ENCODE results near the gene NARS2.
"Not testable (repeated sequence)": the region's sequence is repeated elsewhere in the genome, so short reads cannot be mapped to it uniquely, and the experiment has no call there.

NARS2 gene

DNA sequence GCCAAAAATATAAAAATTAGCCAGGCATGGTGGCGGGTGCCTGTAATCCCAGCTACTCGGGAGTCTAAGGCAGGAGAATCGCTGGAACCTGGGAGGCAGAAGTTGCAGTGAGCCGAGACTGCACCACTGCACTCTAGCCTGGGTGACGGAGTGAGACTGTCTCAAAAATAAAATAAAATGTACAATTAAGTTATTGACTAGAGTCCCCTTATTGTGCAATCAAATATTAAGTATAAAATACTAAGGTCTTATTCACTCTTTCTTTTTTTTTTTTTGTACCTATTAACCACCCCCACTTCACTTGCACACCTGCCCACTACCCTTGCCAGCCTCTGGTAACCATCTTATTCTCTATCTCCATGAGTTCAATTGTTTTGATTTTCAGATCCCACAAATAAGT, 61.6 kb downstream of the NARS2 start:
- intact Hi-C loops (cut with DNase I); DNase-seq: not testable (repeated sequence)

GRCh38 chr11:78510597-78510996, 64.1 kb downstream of the NARS2 start:
- intact Hi-C loops (cut with DNase I), result no loop called here
- no peak for DNase-seq

GRCh38 chr11:78510025-78510596, 64.6 kb downstream of the NARS2 start:
- DNase-seq, result no peak
- intact Hi-C loops (cut with DNase I), result no loop called here

DNA sequence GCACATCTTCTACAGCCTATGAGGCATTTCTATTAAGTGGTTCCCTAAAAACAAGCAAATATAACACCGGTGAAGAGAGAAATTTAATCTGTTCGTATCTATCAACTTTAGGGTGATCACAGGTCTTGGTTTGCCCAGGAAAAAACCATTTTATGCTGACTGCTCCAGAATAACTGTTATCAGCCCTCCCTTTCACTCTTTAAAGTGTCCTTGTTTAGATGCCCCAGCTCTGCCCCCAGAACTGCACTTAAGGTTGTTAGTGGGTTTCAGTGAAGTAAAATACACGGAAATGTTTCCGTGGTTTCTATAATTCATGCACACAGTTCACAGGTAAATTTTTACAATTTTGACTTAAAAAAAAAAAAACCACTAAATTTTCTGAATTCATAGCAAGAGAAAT, 70.0 kb downstream of the NARS2 start:
- intact Hi-C loops (cut with DNase I), result no loop called here
- DNase-seq, result no peak

DNA sequence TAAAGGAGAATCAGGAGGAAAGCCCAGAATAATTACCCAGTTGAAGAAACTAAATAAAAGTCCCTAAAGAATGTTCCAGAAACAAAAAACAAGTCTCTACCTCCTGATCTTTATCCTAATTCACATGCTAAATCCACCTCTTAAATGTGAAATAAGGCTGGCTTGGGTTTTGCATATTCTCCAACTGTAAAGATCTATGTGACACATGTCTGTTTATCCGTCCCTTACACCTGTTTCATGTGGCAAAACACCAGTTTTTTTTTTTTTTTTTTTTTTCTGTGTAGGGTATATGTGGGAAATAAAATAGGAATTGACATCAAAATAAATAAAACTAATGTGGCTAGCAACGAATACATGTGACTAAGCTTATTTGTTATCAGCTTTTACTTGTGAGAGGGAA, 70.5 kb downstream of the NARS2 start:
- intact Hi-C loops (cut with DNase I), result no loop called here

DNA sequence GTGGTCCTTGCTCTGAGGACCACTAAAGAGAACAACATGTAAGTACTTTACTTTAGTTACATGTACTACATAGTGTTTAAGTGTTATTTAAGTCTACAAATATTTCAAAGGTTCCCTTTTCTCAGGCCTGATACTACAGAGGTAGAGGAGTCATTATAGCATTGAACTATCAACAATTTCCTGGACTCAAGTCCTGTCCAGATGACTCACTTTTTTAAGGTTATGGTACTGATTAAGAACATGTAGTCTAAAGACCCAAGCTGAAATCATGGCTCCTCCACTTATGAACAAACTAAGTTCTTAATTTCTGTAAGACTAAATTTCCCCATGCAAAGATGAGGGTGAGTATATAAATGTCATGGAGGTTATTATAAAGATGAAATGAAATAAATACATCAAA, 74.7 kb downstream of the NARS2 start:
- DNase-seq, result no peak
- intact Hi-C loops (cut with DNase I), result no loop called here

More for the DNA sequence above, 70.5 kb downstream of the NARS2 start:
- DNase-seq, result no peak

DNA sequence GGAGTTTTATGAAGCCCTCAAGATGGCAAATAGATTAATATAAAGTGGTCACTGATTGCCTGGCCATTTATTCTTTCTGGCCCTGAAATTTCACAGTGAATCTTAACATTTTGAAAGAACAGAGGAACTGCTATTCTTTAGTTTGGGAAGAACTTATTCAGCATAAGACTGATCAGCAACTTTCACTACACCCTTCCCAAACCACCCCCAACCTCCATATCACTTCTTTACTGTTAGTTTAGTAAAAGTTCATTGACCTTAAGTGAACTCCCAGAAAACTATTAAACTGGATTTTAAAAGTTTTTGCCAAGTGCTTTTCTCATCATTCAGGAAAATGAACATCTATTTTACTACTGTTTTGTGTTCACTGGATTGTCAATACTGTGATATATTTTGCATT, 77.4 kb downstream of the NARS2 start:
- no peak for DNase-seq
- intact Hi-C loops (cut with DNase I), result no loop called here

GRCh38 chr11:78493413-78493975, 81.2 kb downstream of the NARS2 start:
- DNase-seq, result no peak
- intact Hi-C loops (cut with DNase I), result no loop called here

- intact Hi-C loops (cut with DNase I), result no loop called here
- no peak for DNase-seq
Measured at GRCh38 chr11:78492973-78493372, 81.7 kb downstream of the NARS2 start.

DNA sequence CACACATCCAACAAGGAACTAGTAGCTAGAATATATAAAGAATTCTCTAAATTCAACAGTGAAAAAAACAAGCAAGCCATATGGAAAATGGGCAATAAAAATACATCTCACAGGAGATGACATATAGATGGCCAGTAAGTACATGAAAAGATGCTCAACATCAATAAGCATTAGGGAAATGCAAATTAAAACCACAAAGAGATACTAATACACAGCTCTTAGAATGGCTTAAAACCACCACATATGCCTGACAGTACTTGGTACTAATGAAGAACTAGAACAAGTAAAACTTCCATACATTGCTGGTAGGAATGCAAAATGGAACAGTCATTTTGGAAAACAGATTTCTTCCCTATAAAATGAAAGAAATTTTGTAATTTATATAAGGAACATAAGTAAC, 85.5 kb downstream of the NARS2 start:
- intact Hi-C loops (cut with DNase I), result no loop called here
- no peak for DNase-seq

DNA sequence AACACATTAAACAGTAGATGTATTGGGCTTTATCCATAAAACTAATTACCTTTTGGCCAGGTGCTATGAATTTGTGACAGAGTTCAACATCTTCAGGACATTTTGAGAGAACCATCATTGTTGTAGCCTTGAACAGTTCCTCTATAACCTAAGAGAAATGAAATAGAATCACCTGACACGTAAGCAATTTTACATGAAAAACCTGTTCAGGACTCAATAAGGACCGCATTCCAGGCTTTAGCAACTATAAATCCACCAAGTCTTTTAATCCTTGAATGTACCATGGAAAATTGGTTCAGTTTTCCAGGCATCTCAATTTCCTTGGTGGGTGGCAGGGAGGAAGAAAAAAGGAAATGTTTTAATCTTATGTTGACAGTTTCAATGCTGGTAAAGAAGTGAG, 96.1 kb downstream of the NARS2 start:
- intact Hi-C loops (cut with DNase I), result no loop called here
- no peak for DNase-seq

GRCh38 chr11:78476066-78476465, 98.6 kb downstream of the NARS2 start:
- DNase-seq, result no peak
- intact Hi-C loops (cut with DNase I), result no loop called here

- intact Hi-C loops (cut with DNase I), result no loop called here
- DNase-seq, result no peak
Measured at GRCh38 chr11:78474451-78474850, 100.2 kb downstream of the NARS2 start.

- intact Hi-C loops (cut with DNase I), result no loop called here
- no peak for DNase-seq
Measured at GRCh38 chr11:78472905-78473304, 101.8 kb downstream of the NARS2 start.

DNA sequence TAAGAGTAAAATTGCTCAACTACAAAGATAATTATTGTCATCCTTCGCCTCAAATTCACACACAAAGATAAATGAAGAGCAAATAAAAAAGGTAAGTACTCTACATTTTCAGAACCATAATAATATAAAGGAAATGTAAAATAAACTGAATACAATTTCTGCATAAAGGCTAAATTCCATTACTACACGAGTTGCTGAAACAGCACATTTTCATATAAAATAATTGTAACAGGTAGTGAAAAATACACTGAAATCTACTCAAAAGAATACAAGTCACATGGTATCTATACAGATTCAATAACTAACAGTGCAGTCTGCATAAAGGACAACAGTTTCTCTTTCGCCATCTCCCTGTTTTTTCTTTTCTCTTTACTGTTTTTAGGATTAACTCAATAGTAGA, 102.3 kb downstream of the NARS2 start:
- no peak for DNase-seq
- intact Hi-C loops (cut with DNase I), result no loop called here

DNA sequence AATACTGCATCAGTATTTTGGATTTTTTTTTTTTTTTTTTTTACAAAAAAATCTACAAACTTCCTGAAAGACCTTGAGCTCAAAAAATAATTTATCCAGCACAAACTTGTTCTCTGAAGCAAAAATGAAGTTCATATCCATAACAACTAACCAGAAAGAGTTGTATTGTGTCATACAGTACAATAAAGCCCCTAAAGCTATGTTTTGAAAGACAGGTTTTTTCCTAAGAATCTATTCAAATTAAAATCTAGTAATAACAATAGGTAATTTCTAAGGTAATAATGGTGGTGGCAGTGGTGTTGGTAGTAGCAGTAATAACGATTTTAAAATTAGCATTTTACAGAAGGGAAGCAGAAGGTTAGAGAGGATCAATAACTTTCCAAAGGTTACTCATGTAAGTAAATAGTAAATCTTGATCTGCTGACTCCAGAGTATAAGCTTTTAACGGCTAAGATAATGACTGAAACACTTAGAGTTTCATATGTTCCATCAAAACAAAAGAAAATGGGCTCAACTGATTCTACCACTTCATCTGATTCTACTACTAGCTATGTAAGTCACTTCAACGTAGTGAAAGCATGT, 103.7 kb downstream of the NARS2 start:
- DNase-seq, result no peak
- intact Hi-C loops (cut with DNase I), result no loop called here

DNA sequence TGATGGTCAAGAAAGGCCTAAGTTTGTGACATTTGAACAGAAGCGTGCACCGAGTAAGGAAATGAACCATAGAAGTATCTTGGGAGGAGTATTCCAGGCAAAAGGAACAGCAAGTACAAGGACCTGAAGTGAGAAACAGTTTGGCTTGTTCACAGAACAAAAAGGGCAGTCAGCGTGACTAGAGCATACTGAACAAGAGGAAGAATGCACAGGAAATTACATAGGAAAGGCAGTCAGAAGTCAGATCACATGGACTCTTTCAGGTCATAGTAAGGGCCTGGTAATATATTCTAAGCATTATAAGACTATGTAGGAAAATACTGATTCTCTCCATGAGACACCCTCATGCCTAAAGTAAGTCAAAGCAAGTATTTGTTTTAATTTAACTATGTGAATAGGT, 104.8 kb downstream of the NARS2 start:
- no peak for DNase-seq
- intact Hi-C loops (cut with DNase I), result no loop called here

DNA sequence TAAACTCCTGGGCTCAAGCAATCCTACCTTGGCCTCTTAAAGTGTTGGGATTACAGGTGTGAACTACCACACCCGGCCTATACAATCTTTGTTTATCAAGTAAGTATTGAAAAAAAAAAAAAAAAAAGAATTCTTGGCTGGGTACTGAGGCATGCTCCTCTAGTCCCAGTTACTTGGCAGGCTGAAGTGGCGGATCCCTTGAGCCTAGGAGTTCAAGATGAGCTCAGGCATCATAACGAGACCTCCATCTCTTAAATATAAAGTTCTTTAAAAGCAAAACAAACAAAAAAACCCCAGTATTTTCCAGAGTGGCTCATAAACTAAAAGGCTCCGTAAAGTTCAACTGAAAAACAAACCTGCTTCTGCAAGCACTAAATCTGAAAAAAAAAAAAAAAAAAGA, 106.7 kb downstream of the NARS2 start:
- intact Hi-C loops (cut with DNase I), result no loop called here
- no peak for DNase-seq

- intact Hi-C loops (cut with DNase I), result no loop called here
- DNase-seq, result no peak
Measured at GRCh38 chr11:78467370-78467769, 107.3 kb downstream of the NARS2 start.

DNA sequence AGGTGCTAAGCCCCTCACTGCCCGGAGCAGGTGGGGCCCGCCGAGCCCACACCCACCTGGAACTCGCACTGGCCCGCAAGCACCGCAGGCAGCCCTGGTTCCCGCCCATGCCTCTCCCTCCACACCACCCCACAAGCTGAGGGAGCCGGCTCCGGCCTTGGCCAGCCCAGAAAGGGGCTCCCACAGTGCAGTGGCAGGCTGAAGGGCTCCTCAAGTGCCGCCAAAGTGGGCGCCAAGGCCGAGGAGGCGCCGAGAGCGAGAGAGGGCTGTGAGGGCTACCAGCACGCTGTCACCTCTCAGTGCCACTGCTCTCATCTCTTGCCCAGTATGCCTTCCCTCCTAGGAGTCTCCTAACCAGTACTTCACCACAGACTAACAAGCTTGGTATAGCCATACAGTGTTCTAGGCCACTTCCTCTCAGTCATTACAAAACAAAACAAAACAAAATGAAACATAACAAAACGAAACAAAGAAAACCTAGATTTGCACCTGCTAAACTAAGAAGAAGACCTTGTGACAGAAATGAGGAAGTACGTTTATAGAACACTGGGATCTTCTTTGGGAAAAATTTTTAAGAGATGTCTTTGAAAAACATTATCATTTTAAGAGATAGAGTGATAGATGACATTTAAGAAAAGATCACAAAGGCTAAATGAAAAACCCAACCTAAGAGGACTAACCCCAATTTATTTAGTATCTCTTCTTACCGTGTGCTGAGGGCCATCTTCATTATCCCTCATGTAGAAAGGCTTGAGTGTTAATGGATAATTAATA, 109.3 kb downstream of the NARS2 start:
- no peak for DNase-seq
- intact Hi-C loops (cut with DNase I), result no loop called here

- intact Hi-C loops (cut with DNase I); DNase-seq: not testable (repeated sequence)
Measured at GRCh38 chr11:78464787-78465168, 109.9 kb downstream of the NARS2 start.

Data from head of caudate nucleus (tissue), 42 donors.